Prostate gland (tissue), 1 donor: ENCODE measurements around the gene ATP6V0A4.

Experiments used
- POLR2A ChIP-seq: fragments of 450-650 bp; IDR thresholded peaks from one replicate; pipeline ENCODE4 v1.6.1; 2016; ENCODE audit warnings: antibody characterized with exemption, mild to moderate bottlenecking
- POLR2AphosphoS5 ChIP-seq: sonication (generic); formaldehyde crosslinking; IDR thresholded peaks from one replicate; pipeline ENCODE4 v1.6.1; 2017; ENCODE audit warnings: antibody characterized with exemption

- TF ChIP-seq POLR2AphosphoS5 = no peak
- no peak for TF ChIP-seq POLR2A
These were observed 68.6 kb downstream of the ATP6V0A4 start for GRCh38 chr7:138729444-138729843.
